IMR-90 (cell line): ENCODE results near the gene ALCAM. TPM values are rescaled to one million over a fixed set of nuclear protein-coding genes. Genes with fewer than 3 reads are reported as not detected.

ENCODE experiments used
- ATAC-seq: fragments of 200-7000 bp; cut with Tn5 transposase; 2 replicates; pipeline ENCODE4 v1.9.1; 2020; ENCODE audit warnings: low read depth, mild to moderate bottlenecking, moderate library complexity
- BruUV-seq: library from RNA; stranded (reverse); fragments of 400-500 nt; replicated peaks from 2 replicates; lab custom pipeline; 2021; lab: Mats Ljungman, UMichigan
- CTCF ChIA-PET: fragments of 300-600 bp; formaldehyde crosslinking; extraction: SDS; loops from one replicate; lab custom pipeline; 2021; ENCODE audit warnings: antibody characterized with exemption; lab: Yijun Ruan, JAX
- POLR2A ChIA-PET: fragments of 300-600 bp; sonication (Branson Sonifier 250); formaldehyde crosslinking; loops from one replicate; lab custom pipeline; 2022; ENCODE audit warnings: antibody characterized with exemption; ENCODE audit not compliant: unreplicated experiment; lab: Charles Lee
- DNase-seq: peaks from one replicate; pipeline ENCODE4 v3.0.0; 2013
- H2AFZ ChIP-seq: replicated peaks from 2 replicates; pipeline ENCODE3; 2013; ENCODE audit warnings: low read length, mild to moderate bottlenecking; ENCODE audit not compliant: poor library complexity
- H2AK5ac ChIP-seq: 2 replicates; pipeline ENCODE4 v1.6.1; 2013; ENCODE audit warnings: low read depth, low read length, inconsistent platforms
- H2AK9ac ChIP-seq: replicated peaks from 2 replicates; pipeline ENCODE3; 2013; ENCODE audit warnings: mild to moderate bottlenecking, low read depth, low read length, moderate library complexity; ENCODE audit not compliant: poor library complexity
- H2BK120ac ChIP-seq: 2 replicates; pipeline ENCODE4 v1.6.1; 2013; ENCODE audit warnings: low read depth, low read length, inconsistent platforms
- H2BK15ac ChIP-seq: 3 replicates; pipeline ENCODE4 v1.6.1; 2013; ENCODE audit warnings: low read depth, low read length, inconsistent platforms
- H2BK20ac ChIP-seq: 2 replicates; pipeline ENCODE4 v1.6.1; 2013; ENCODE audit warnings: low read depth, mild to moderate bottlenecking, inconsistent platforms, low read length, moderate library complexity
- H2BK5ac ChIP-seq: 2 replicates; pipeline ENCODE4 v1.6.1; 2013; ENCODE audit warnings: mild to moderate bottlenecking, low read depth, low read length, inconsistent platforms; ENCODE audit not compliant: poor library complexity, severe bottlenecking
- H3K14ac ChIP-seq: replicated peaks from 2 replicates; pipeline ENCODE4 v1.6.1; 2013; ENCODE audit warnings: low read depth, low read length, inconsistent platforms
- H3K18ac ChIP-seq: 2 replicates; pipeline ENCODE4 v1.6.1; 2013; ENCODE audit warnings: low read depth, low read length, control low read depth
- H3K23ac ChIP-seq: 2 replicates; pipeline ENCODE4 v1.6.1; 2013; ENCODE audit warnings: low read depth, low read length, inconsistent platforms
- H3K27ac ChIP-seq: 2 replicates; pipeline ENCODE4 v1.5.1; 2013; ENCODE audit warnings: mild to moderate bottlenecking, control low read depth, low read length; ENCODE audit not compliant: insufficient read depth
- H3K27me3 ChIP-seq: 2 replicates; pipeline ENCODE4 v1.6.1; 2013; ENCODE audit warnings: low read length; ENCODE audit not compliant: control insufficient read depth, insufficient read depth
- H3K36me3 ChIP-seq: 2 replicates; pipeline ENCODE4 v1.6.1; 2013; ENCODE audit warnings: low read length, mixed read lengths; ENCODE audit not compliant: control insufficient read depth, insufficient read depth
- H3K4ac ChIP-seq: 2 replicates; pipeline ENCODE4 v1.6.1; 2013; ENCODE audit warnings: low read depth, low read length, inconsistent platforms
- H3K4me1 ChIP-seq: 2 replicates; pipeline ENCODE4 v1.6.1; 2013; ENCODE audit warnings: low read length, mixed read lengths; ENCODE audit not compliant: control insufficient read depth, insufficient read depth
- H3K4me2 ChIP-seq: 2 replicates; pipeline ENCODE4 v1.6.1; 2013; ENCODE audit warnings: low read depth, mild to moderate bottlenecking, control low read depth, low read length, moderate library complexity
- H3K4me3 ChIP-seq: 2 replicates; pipeline ENCODE4 v1.5.1; 2013; ENCODE audit warnings: low read depth, mild to moderate bottlenecking, control low read depth, low read length, moderate library complexity; ENCODE audit not compliant: insufficient read depth
- H3K56ac ChIP-seq: 2 replicates; pipeline ENCODE4 v1.6.1; 2013; ENCODE audit warnings: low read length, inconsistent platforms; ENCODE audit not compliant: insufficient read depth; ENCODE audit errors: extremely low read depth
- H3K79me1 ChIP-seq, 2 experiments: 2 replicates each; pipeline ENCODE4 v1.6.1; 2013; ENCODE audit warnings: low read length in 2 of 2, inconsistent platforms in 1 of 2, low read depth in 1 of 2
- H3K9ac ChIP-seq: 2 replicates; pipeline ENCODE4 v1.6.1; 2013; ENCODE audit warnings: low read depth, low read length, control low read depth
- H3K9me1 ChIP-seq: 2 replicates; pipeline ENCODE4 v1.6.1; 2013; ENCODE audit warnings: low read length, inconsistent platforms; ENCODE audit not compliant: insufficient read depth
- H3K9me3 ChIP-seq: 2 replicates; pipeline ENCODE4 v1.6.1; 2013; ENCODE audit warnings: low read length; ENCODE audit not compliant: control insufficient read depth, insufficient read depth
- H4K20me1 ChIP-seq: 2 replicates; pipeline ENCODE4 v1.6.1; 2013; ENCODE audit warnings: low read length, inconsistent platforms; ENCODE audit not compliant: insufficient read depth
- H4K5ac ChIP-seq: 2 replicates; pipeline ENCODE4 v1.6.1; 2013; ENCODE audit warnings: mild to moderate bottlenecking, low read depth, low read length, control low read depth
- H4K8ac ChIP-seq, 2 experiments: 2 replicates each; pipeline ENCODE4 v1.6.1; 2013; ENCODE audit warnings: low read depth in 2 of 2, low read length in 2 of 2, control low read depth in 1 of 2, inconsistent platforms in 1 of 2
- H4K91ac ChIP-seq: 2 replicates; pipeline ENCODE4 v1.6.1; 2013; ENCODE audit warnings: low read depth, low read length, inconsistent platforms; ENCODE audit not compliant: insufficient read depth
- BHLHE40 ChIP-seq: fragments of 150-350 bp; IDR thresholded peaks from 2 replicates; pipeline ENCODE4 v1.6.1; 2016; ENCODE audit warnings: mild to moderate bottlenecking, low read depth, low read length
- CTCF ChIP-seq: conservative IDR thresholded peaks from 2 replicates; pipeline ENCODE4 v1.5.1; 2012; ENCODE audit warnings: mild to moderate bottlenecking, low read depth, low read length, improper control_type of control experiment
- MAZ ChIP-seq: IDR thresholded peaks from 2 replicates; pipeline ENCODE4 v1.6.1; 2012; ENCODE audit warnings: low read depth, mild to moderate bottlenecking, low read length, improper control_type of control experiment, moderate library complexity, borderline replicate concordance
- RAD21 ChIP-seq: IDR thresholded peaks from 2 replicates; pipeline ENCODE4 v1.6.1; 2012; ENCODE audit warnings: low read length, improper control_type of control experiment
- RCOR1 ChIP-seq: IDR thresholded peaks from 2 replicates; pipeline ENCODE4 v1.6.1; 2012; ENCODE audit warnings: mild to moderate bottlenecking, low read length, improper control_type of control experiment; ENCODE audit not compliant: insufficient replicate concordance
- RFX5 ChIP-seq: IDR thresholded peaks from 2 replicates; pipeline ENCODE4 v1.8.0; 2012; ENCODE audit warnings: low read depth, mild to moderate bottlenecking, low read length, moderate library complexity
- WGBS, 2 experiments: methylation state at CpG; one replicate each; pipeline versions ENCODE4 v1.1.5 to v1.1.7; 2013; ENCODE audit warnings: missing lambda C conversion rate in 2 of 2; ENCODE audit not compliant: insufficient read length in 1 of 2; ENCODE audit errors: extremely low coverage in 2 of 2; 5-methylcytosine and 5-hydroxymethylcytosine counted together
- dilution Hi-C: fragments of 300-500 bp; cut with HindIII; formaldehyde crosslinking; loops from one replicate; pipeline ENCODE4 v1.14.3; 2018; ENCODE audit warnings: low sequenced_read_pairs; ENCODE audit not compliant: unreplicated experiment
- in situ Hi-C: fragments of 300-500 bp; cut with MboI; formaldehyde crosslinking; loops from 3 replicates; pipeline ENCODE4 v1.14.3; 2019; ENCODE audit warnings: low sequenced_read_pairs, inconsistent platforms, mixed read lengths
- intact Hi-C: fragments of 100-400 bp; cut with micrococcal nuclease; formaldehyde crosslinking; loops from 2 replicates; pipeline ENCODE4 v1.10.0; 2022
- polyA plus RNA-seq, 3 experiments: library from polyadenylated mRNA; depleted of rRNA; stranded (reverse); fragments of >200 nt; gene quantifications; 2 replicates each; pipeline ENCODE4 v1.2.3, GENCODE V29; 2012; ENCODE audit warnings: low replicate concordance in 1 of 3
- total RNA-seq: library from RNA; depleted of rRNA; stranded (reverse); fragments of >200 nt; gene quantifications from 2 replicates; pipeline ENCODE4 v1.2.3, GENCODE V29; 2012
- TF ChIP-seq, protein P1 (sequence below): fragments of 150-350 bp; IDR thresholded peaks from 2 replicates; pipeline ENCODE4 v1.6.1; 2017; ENCODE audit warnings: mild to moderate bottlenecking, antibody characterized with exemption, low read length, low read depth
- TF ChIP-seq, protein P2 (sequence below): fragments of 150-350 bp; IDR thresholded peaks from 2 replicates; pipeline ENCODE4 v1.6.1; 2016; ENCODE audit warnings: low read depth, mild to moderate bottlenecking, low read length, moderate library complexity, borderline replicate concordance

Gene ALCAM
- total and polyA plus RNA-seq, 2 of the 4 experiments (the other 2 are of a cell fraction), result 117 to 423 TPM

GRCh38 chr3:105512061-105512460 is 145.4 kb downstream of the ALCAM start:
- no peak overlapping the region for H3K14ac ChIP-seq
- H3K27ac ChIP-seq, result no peak overlapping the region
- BruUV-seq, result no TSS peak
- H3K56ac ChIP-seq, result no peak overlapping the region
- no CpG with 5 or more reads among the region's 1 CpG for WGBS, 2 experiments
- dilution Hi-C loops, result no loop called here
- H2BK120ac ChIP-seq, result no peak overlapping the region
- no peak overlapping the region for H3K4me3 ChIP-seq
- no peak overlapping the region for H4K91ac ChIP-seq
- no peaks in the 10 kb centered on the region for H3K9me3 ChIP-seq
- no peak overlapping the region for H4K5ac ChIP-seq
- no peak overlapping the region for H3K18ac ChIP-seq
- peaks cover 9% of the 10 kb centered on the region; the same call in 1 of the 2 replicates for H4K20me1 ChIP-seq
- H3K27me3 ChIP-seq, result no peaks in the 10 kb centered on the region
- H2AK5ac ChIP-seq, result no peak overlapping the region
- H3K4me1 ChIP-seq, result peaks cover 5% of the 10 kb centered on the region; the same call in 1 of the 2 replicates
- H3K4me2 ChIP-seq, result no peak overlapping the region
- POLR2A ChIA-PET, result no interaction called here
- no peak overlapping the region for H2BK15ac ChIP-seq
- peaks cover 15 to 69% of the 10 kb centered on the region in 2 experiments for H3K79me1 ChIP-seq
- in situ Hi-C loops, result loop anchor here (5.0 to 10.0 kb wide), 2 partner anchors 135 to 1237 kb away; no protein-coding TSS in a partner anchor
- DNase-seq, result no peak
- CTCF ChIA-PET, result no interaction called here
- H3K23ac ChIP-seq, result no peak overlapping the region
- peak overlapping the region; percentile 86 for H2BK5ac ChIP-seq
- no peak overlapping the region for H3K9ac ChIP-seq
- no peak overlapping the region for H2AFZ ChIP-seq
- no peak overlapping the region for H4K8ac ChIP-seq
- no peak overlapping the region for H3K4ac ChIP-seq
- no peak for TF ChIP-seq BHLHE40
- TF ChIP-seq, protein P1, sequence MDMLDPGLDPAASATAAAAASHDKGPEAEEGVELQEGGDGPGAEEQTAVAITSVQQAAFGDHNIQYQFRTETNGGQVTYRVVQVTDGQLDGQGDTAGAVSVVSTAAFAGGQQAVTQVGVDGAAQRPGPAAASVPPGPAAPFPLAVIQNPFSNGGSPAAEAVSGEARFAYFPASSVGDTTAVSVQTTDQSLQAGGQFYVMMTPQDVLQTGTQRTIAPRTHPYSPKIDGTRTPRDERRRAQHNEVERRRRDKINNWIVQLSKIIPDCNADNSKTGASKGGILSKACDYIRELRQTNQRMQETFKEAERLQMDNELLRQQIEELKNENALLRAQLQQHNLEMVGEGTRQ, result no peak
- TF ChIP-seq CTCF, result no peak
- TF ChIP-seq RAD21, result no peak
- no peak for TF ChIP-seq RCOR1
- TF ChIP-seq, protein P2, sequence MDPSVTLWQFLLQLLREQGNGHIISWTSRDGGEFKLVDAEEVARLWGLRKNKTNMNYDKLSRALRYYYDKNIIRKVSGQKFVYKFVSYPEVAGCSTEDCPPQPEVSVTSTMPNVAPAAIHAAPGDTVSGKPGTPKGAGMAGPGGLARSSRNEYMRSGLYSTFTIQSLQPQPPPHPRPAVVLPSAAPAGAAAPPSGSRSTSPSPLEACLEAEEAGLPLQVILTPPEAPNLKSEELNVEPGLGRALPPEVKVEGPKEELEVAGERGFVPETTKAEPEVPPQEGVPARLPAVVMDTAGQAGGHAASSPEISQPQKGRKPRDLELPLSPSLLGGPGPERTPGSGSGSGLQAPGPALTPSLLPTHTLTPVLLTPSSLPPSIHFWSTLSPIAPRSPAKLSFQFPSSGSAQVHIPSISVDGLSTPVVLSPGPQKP, result no peak
- no peak for TF ChIP-seq RFX5
- no peak for TF ChIP-seq MAZ
- ATAC-seq, result no peak
- no peaks in the 10 kb centered on the region; the same call in 1 of the 2 replicates for H3K9me1 ChIP-seq
- intact Hi-C loops, result loop anchor here (5.0 kb wide), 1 partner anchor 40 kb away; no protein-coding TSS in a partner anchor
- no peaks in the 10 kb centered on the region for H3K36me3 ChIP-seq
- no peak overlapping the region for H2AK9ac ChIP-seq
- no peak overlapping the region for H2BK20ac ChIP-seq
